Hippocampal formation (tissue), 2 donors: ENCODE results near the gene C16orf92.

Experiments used
- DNase-seq, 2 donors: peaks; one replicate each; lab custom pipeline; 2025; lab: John Stamatoyannopoulos, UW

Gene C16orf92

DNA sequence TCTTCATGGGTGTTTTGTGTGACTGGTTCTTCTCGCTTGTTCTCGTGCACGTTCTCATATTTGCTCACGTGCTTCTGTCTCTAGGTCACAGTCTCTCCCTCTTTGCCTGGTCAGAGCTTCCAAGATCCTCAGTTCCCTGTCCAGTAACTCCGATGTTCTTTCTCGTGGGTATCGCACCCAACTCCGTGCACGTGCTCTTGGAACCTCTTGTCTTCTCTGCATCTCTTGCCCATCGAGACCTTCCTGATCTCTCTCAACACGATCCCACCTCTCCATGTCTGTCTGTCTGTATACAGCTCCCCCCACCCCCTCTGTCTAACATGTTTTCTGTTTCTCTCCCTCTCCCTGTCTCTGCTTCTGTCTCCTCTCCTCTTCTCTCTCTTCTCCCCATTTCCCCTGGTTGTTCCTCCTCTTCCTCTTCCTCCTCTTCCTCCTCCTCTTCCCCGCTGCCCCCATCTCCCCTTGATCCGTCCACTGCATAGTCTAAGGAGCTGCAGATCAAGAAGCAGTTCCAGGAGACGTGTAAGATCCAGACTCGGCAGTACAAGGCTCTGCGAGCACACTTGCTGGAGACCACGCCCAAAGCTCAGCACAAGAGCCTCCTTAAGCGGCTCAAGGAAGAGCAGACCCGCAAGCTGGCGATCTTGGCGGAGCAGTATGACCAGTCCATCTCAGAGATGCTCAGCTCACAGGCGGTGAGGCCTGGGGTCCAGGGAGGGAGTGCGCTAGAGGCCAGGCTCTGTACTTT is 33.7 kb upstream of the C16orf92 start:
- no peak for DNase-seq

DNA sequence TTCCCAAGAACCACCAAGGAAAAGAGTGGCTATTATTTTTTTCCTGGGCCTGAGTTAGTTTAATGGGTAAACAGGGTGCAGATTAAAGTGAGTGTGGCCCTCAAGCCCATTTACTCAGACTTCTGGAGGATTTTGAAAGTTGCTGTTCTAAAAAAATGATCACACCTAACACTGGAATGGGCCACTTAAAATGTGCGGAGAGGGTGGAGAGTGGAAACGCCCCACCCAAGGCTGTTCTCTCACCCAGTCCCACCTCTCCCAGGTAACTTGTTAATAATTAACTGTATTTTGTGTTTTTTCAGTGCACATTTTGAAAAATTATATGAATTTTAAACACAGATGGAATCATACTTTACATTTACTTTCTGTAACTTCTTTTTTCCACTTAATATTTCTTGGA is 33.0 kb upstream of the C16orf92 start:
- no peak for DNase-seq

DNA sequence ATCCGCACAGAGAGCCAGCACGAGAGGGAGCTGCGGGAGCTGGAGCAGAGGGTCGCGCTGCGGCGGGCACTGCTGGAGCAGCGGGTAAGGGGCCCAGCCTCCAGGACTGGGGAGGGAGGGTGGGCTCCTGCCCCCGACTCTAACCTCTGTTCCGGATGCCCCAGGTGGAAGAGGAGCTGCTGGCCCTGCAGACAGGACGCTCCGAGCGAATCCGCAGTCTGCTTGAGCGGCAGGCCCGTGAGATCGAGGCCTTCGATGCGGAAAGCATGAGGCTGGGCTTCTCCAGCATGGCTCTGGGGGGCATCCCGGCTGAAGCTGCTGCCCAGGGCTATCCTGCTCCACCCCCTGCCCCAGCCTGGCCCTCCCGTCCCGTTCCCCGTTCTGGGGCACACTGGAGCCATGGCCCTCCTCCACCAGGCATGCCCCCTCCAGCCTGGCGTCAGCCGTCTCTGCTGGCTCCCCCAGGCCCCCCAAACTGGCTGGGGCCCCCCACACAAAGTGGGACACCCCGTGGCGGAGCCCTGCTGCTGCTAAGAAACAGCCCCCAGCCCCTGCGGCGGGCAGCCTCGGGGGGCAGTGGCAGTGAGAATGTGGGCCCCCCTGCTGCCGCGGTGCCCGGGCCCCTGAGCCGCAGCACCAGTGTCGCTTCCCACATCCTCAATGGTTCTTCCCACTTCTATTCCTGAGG is 32.0 kb upstream of the C16orf92 start:
- no peak for DNase-seq

DNA sequence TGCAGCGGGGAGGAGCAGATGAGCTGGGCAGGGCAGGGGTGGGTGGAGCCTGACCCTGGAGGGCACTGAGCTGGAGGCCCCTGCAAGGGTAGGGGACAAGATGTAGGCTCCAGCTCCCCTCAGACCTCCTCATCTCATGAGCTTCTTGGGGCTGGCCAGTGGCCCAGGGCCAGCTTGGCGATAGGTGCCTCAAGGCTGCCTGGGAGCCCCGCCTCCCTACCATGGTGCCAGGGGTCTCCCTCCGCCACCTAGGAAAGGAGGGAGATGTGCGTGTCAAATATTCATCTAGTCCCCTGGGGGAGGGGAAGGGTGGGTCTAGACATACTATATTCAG is 31.5 kb upstream of the C16orf92 start:
- no peak for DNase-seq

DNA sequence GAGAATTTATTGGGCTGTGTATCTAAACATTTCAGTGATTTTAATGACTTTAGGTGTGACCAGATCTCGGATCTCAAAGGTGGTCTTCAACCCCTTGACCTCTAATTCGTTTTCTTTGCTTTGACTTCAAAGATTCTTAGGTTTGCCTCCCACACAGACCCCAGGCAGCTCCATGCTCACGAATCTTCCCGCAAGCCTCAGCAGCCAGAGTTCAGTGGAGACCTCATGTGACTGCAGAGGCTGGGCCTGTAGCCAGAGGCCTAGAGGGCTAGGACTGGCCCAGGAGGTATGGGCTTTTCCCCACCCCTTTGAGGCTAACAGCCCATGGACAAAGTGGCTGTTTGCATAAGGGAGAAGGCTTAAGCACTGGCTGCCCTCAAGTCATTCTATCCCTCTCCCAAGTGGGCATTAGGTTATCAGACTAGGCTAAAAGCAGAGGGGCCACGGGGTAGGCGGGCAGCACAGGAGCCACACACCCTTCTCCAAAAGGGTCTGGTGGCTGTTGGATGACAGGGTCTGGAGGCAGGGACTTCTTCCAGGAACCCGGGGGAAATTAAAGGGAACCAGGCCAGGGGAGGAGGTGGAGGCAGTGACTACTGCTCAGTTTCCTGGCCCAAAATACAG is 30.5 kb upstream of the C16orf92 start:
- DNase-seq = no peak

DNA sequence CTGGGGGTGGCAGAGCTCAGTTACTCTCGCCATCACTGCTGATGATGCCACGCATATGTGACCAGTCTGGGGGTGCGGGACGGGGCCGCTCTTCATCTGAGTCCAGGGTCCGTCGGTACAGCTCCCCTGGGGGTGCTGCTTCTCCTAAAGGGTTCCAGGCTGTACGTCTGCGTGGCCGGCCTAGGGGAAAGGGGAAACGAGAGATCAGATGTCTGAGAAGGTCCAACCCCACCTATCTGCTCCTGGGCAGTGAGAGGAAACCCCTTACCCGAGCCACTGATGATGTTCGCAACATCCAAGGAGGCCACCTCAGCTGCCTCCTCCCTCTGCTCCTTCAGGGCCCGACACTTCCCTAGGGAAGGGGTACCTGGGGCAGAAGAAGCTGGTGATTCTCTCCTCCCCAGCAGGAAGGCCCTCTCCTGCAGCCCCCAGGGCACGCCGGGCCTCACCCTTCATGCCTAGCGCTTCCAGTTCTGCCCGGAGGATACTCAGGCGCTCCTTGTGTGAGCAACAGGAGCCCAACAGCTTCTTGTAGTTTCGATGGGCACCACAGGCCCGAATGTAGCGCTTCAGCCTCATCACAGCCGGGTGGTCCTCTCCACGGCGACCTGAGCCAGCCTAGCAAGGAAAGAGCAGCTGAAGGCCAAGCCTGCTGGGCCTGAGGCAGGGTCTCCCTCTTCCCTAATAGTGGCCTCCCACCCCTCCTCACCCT is 29.7 kb upstream of the C16orf92 start:
- DNase-seq = no peak

DNA sequence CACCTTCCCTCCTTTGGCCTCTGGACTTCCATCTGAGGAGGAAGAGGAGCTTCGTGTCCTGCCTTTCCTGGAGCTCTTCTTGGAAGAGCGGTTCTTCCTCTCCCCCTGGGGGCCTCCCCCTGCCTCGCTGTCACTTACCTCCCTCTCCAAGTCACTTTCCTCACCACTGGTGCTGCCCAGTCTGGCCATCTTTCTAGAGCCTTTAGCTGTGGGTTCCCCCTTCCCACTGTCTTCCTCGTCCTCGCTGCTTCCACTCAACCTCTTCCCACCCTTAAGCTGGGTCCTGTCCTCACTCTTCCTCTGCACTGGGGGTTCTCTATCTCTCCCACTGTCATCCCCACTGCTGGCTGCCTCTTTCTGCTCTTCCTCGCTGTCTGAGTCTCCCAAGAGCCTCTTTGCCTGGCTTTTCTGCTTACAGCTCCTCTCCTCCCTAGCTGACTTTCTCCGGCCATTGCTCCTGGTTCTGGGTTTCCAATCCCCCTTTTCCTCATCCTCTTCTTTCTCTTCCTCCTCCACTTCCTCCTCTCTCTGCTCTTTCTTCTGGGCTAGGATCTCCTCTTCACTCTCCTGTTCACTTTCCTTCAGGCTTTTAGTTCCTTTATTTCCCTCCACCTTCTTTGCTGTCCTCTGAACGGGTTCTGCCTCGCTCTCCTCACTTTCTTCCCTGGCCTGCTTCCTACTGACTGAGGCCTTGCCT is 28.9 kb upstream of the C16orf92 start:
- no peak for DNase-seq

DNA sequence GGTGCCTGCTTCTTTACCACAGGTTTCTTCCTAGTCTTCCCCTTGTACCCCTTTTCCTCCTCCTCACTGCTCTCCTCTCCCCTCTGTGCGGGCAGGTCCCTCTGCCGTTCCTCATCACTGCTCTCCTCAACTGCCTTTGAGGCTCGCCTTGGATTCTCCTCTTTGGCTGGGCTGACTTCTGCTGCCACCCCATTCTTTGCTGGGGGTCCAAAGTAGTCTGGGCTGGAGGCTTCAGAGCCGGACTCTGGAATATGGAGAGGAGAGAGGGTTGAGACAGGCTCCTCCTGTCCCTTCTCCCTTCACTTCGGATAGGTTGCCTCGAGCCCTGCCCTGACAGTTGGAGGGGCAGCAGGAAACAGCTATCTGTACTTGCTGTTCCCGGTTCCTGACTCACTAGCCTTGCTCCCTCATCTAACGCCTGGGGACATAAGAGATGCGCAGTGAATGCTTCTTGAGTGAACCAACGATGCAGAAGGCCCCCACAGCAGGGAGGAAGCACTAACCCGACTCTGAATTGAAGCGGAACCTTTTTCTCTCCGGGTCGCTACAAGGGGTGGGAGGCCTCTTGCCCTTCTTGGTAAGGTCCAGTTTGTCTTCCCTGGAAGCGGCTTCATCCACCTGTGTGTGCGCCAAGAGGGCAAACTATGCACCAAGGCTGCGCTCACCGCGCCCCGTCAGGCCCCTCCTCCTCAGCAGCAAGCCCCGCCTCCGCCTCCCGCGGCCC is 28.2 kb upstream of the C16orf92 start:
- DNase-seq = no peak

DNA sequence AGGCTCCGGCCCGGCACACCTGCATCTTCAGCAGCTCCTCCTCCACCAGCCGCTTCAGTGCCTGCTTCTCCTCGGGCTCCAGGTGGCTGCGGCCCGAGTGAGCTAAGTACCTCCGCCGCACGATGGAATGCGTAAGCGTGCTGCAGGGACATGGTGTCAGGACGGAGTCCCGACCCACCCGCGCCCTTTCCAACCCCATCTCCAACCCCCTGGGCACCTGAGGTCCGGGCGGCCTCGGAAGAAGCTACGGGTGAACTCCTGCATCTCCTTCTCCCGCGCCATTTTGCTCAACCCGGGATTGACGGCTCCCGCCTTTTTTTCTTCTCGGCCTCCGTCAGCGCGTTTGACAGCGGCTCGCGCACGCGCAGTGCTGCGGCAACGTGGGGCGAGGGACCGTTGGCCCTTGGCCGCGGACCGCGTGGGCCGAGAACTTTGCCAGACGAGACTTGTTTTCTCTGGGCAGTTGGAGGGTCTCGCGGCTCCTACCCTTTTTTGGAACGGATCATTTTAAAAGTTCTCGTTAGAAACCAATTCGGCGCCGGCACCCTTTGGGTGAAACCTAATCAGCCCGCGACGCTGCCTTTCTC is 27.6 kb upstream of the C16orf92 start, which contains the start of gene HIRIP3:
Gene HIRIP3 (minus strand): TSS at position 294 of the 587 bp plus-strand sequence. CDS start 12 bp downstream, at position 282.
- DNase-seq = peak; percentile 53 to 79

DNA sequence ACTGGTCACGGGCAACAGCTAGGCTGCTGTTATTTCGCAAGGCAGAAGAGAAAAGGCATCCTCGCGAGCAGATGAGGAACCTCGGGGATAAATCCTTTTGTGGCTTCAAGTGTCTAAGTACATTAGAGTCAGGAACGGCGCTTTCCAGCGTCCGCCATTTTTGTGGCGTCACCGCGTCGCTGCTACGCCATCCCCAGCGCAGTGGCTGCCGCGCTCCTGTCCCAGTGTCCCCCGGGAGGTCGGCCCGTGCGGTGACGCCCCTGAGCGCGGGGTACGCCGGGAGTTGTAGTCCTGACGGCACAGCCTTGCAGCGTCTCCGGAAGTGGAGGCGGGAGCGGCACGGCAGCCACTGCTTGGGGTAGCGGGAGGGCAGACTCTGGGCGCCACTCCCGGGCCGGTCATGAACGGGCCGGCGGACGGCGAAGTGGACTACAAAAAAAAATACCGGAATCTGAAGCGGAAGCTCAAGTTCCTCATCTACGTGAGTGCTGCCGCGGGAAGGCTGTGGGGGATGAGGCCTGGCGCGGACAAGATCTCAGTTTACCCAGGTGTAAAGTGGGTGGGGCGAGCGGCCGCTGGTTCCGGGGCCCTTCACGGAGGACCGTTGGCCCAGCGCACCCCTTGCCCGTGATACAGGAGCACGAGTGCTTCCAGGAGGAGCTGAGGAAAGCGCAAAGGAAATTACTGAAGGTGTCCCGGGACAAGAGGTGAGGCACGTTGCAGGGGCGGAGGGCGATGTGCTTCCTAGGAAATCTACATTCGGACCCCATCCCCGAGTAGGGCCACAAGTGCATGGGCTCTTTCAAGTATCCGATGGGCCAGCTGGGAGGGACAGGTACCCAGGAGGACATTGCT is 26.9 kb upstream of the C16orf92 start, which contains the start of gene INO80E:
Gene INO80E (plus strand): TSS at position 331 of the 855 bp plus-strand sequence. CDS start 70 bp downstream, at position 401.
- peak; percentile 97 to 99 for DNase-seq

DNA sequence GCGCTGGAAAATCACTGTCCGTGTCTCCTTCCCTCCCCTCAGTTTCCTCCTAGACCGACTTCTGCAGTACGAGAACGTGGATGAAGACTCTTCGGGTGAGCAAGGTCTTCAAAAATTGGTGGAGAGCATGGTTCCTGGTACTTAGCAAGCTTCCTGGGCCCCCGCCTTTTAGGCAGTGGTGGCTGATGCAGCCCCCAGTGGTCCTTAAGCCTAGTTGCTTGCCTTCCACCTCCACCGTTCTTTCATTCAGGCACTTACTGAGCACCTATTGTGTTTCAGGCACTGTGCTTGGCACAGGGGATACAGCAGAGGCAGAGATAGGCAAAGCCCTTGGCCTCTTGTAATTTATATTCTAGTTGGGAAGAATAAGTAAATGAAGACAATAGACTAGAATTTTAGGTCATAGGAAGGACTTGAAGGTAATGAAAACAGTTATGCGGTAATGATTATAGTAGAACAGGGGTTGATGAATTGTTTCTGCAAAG is 26.2 kb upstream of the C16orf92 start:
- no peak for DNase-seq

DNA sequence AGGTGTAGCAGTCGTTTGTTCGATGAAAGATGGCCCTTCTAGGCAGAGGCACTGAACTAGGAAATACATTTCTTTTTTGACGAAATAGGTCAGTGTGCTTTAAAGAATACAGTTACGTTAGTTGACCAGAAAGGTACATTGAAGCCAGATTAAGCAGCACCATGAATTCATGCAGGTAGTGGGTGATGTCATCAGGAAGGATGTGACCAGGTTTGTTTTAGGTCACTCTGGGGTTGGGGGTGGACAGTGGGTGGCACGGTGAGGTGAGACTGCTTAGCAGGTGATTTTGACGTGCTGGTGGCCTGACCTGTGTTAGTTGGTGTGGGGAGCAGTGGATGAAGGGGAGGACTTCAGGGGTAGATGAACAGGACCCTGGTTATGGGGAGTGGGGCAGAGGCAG is 23.4 kb upstream of the C16orf92 start:
- DNase-seq = no peak

DNA sequence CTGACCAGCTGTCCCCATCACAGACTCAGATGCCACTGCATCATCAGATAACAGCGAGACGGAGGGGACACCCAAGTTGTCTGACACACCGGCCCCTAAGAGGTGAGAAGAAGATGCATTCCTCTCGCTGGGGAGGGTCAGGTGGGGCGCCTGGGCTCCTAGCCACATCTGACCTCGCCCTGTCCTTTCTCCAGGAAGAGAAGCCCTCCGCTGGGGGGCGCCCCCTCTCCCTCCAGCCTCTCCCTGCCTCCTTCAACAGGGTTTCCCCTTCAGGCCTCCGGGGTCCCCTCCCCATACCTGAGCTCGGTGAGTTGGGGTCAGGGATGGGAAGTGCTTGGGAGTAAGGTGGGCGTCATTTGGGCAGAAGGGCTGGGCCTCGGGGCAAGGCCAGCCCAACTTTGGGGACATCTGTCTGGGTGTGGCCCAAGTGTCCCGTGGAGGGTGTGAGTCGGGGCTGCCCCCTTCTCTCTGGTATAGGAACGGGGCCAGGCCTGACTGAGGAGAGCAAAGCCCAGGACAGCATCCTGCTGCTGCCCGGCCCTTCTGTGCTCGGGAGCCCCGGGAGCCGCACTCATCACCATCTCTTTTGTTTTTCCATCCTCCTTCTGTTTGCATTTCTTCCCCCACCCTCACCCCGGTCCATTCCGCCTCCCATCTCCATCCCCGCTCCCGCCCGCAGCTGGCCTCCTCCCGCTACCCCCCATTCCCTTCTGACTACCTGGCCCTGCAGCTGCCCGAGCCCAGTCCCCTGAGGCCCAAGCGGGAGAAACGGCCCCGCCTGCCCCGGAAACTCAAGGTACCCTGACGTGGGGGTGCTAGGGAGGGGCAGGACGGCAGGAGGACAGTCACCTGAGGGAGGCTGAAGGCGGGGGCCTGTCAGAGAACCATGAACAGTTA is 22.0 kb upstream of the C16orf92 start:
- no peak for DNase-seq

DNA sequence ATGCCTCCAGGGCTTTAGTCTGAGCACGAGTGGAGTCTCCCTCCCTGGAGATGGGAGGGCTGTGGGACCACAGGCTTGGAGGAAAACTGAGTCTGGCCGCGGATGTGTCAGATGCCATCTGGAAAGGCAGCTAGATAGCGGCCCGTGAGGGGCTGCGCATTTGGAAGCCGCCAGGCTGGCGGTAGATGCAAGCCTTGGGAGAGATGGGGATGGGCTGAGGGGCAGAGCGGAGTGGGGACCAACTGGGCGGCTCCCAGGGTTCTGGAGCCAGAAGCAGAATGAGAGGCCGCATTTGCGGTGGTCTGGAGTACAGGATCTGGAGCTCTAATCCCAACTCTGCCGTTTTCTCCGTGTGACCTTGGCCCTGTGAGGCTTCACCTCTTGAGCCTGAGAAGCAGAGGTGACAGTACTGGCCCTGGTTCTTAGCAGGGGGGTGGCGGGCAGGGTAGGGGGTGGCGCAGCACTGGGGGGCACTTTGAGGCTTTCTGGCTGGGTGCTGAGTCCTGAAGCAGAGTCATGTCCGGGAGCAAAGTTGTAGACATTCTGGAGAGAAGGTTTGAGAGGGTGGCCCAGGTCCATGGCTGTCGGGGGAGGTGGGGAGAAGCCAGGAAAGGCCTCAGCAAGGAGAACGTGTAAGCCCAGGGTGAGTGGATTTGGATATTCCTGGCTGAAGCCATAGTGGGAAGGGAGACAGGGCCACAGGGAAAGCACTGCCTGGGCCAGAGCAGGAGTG is 20.2 kb upstream of the C16orf92 start:
- DNase-seq = no peak

DNA sequence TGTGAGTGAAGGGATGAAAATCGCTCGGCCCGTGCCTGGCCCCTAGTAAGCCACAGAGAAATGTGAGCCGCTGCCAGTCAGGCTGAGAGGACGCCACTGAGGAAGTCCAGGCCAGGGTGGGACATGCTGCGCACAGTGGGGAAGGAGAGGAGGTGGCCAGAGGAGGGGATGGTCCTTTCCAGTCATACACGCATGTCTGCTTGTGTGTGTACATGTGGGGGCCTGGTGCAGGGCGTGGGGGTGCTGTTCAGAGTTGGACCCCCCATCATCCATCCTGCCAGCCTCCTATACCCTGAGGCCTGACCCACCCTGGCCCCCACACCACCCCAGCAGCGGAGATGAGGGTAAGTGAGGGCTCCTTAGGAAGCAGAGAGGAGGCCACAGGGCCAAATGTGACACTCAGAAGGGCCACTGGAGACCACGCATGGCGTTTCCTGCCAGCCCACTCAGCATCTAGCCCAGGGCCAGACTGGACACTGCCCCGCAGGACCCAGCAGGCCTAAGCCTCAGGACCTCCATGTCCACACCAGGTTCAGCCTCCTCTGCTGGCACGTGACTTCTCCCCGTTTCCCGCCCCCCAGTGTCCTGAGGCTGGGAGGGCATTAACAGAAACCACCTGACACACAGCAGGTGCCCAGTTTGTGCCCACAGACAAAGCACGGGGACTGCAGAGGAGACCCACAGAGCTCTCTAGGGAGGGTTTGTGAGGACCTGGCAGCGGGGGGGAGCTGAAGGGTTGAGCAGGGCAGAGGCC is 19.2 kb upstream of the C16orf92 start:
- no peak for DNase-seq

DNA sequence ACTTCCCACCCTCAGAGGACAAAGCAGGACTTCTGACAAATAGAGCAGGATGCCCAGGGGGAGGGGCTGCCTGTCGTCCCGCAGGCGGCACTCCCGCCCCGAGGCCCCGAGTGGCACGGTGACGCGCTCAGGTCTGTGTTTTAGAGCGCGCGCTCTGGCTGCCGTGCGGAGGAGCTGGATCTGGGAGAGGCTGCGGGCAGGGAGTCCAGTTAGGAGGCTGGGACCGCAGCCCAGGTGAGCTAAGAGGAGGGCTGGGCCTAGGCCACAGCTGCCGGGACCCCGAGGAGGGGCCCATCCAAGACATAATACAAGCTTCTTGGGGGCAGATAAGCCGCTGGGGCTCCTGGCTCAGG is 18.6 kb upstream of the C16orf92 start:
- DNase-seq = no peak

DNA sequence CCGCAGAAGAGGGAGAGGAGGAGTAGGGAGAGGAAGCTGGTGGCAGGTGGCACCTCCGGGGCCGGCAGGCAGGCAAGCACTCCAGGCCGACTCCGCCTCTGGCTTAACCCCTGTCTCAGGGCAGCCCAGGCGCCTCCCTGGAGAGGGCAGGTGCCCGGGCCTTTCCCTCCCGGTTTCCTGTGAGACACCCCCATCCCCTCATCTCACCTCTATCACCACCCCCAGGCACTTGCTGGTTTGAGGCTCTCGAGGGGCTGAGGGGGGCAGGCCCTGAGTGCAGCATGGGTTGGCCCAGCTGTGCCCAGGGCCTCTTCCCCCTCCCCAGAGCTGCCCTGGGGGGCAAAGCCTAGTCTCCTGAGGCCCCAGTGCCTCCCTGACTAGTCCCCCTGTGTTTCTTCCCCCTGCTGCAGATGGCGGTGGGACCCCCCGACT is 18.2 kb upstream of the C16orf92 start:
- no peak for DNase-seq
